KOPT-K1 (cell line): ENCODE data around the gene SELE.

Experiments used
- H3K27ac ChIP-seq: fragments of 200-600 bp; sonication (generic); 2 replicates; pipeline ENCODE4 v1.5.1; 2016; ENCODE audit warnings: antibody characterized with exemption, mild to moderate bottlenecking, low read depth, low read length; ENCODE audit not compliant: poor library complexity, severe bottlenecking
- H3K36me3 ChIP-seq: fragments of 200-600 bp; sonication (generic); 2 replicates; pipeline ENCODE4 v1.5.1; 2017; ENCODE audit warnings: antibody characterized with exemption, mild to moderate bottlenecking, low read length, moderate library complexity; ENCODE audit not compliant: insufficient read depth
- H3K9me3 ChIP-seq: fragments of 200-600 bp; sonication (generic); 2 replicates; pipeline ENCODE4 v1.5.1; 2017; ENCODE audit warnings: antibody characterized with exemption, low read length, mild to moderate bottlenecking; ENCODE audit not compliant: insufficient read depth, poor library complexity, severe bottlenecking

SELE gene, protein sequence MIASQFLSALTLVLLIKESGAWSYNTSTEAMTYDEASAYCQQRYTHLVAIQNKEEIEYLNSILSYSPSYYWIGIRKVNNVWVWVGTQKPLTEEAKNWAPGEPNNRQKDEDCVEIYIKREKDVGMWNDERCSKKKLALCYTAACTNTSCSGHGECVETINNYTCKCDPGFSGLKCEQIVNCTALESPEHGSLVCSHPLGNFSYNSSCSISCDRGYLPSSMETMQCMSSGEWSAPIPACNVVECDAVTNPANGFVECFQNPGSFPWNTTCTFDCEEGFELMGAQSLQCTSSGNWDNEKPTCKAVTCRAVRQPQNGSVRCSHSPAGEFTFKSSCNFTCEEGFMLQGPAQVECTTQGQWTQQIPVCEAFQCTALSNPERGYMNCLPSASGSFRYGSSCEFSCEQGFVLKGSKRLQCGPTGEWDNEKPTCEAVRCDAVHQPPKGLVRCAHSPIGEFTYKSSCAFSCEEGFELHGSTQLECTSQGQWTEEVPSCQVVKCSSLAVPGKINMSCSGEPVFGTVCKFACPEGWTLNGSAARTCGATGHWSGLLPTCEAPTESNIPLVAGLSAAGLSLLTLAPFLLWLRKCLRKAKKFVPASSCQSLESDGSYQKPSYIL

DNA sequence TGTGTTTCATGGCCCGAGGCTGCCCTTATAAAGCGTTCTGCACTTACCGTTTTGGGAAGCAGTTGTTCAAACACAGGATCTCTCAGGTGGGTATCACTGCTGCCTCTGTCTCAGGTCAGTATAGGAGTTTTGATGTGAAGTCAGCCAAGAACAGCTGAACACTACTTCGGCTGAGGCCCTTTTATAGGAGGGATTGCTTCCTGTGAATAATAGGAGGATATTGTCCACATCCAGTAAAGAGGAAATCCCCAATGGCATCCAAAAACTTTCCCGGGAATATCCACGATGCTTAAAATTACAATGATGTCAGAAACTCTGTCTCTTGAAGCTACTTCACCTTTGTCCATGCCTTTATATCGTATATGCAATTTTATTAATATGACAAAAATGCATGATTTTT is at the start of gene SELE:
SELE (minus strand) TSS at position 156 of the 400 bp plus-strand sequence. CDS start 467 bp downstream, outside the sequence.
- Histone ChIP-seq H3K9me3 (no peaks in the 10 kb centered on the region), H3K36me3 (no peaks in the 10 kb centered on the region), H3K27ac (no peak within 1 kb of the TSS)

DNA sequence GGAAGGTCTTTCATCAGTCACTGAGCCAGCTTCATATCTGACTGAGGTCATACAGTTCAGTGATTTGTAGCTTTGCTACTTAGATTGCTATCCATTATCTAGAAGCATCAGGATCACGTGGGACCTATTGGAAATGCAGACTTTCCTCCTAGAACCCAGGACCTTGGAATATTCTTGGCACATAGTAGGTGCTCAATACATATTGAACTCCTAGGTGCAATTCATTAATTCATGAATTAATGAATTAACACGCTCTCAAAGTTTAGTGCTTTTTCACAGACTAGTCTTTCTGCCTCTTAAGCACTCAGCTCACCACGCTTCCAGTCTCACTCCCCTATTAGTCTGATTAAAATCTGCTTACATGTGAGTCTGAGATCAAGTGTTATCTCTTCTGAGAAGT is 48.7 kb upstream of the SELE start:
- Histone ChIP-seq H3K27ac (no peak overlapping the region), H3K36me3 (no peaks in the 10 kb centered on the region), H3K9me3 (no peaks in the 10 kb centered on the region)

DNA sequence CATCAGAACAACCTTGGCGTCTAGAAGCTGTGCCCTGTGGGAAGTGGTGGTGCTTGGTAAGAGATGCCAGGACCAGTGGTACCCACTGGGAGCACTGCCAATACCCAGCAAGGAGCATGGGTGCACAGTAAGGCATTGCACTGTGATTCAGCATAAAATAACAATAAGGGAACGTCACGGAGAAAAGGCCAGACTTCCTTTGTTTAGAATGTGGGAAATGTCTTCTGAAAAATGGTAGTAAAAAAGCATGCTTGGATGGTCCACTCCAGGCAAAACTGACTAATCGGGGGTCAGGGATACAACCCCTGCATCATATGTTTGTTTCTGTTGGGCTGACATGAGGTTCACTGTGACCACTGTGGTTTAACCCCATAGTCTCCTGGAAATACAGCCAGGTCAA is 46.1 kb upstream of the SELE start:
- Histone ChIP-seq H3K36me3 (no peaks in the 10 kb centered on the region), H3K9me3 (no peaks in the 10 kb centered on the region), H3K27ac (no peak overlapping the region)

DNA sequence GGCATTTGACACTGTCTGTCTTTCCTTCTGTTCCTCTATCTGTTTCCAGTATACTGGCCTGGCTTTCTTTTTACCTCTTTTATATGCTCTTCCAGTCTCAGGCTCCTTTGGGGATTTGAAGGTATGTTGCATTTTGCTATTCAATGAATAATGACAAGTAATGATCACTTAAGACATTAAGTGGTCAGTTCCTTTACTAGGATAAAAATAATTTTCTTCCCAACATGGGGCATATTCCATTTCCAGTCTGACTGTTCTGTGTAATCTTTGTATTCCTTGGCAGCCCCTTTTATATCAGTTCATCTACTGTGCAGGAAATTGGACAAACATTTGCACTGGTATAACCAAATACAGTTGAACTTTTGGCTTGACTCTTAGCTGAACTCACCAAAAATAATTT is 45.3 kb upstream of the SELE start:
- H3K36me3 ChIP-seq: no peaks in the 10 kb centered on the region
- no peak overlapping the region for H3K27ac ChIP-seq
- no peaks in the 10 kb centered on the region for H3K9me3 ChIP-seq

DNA sequence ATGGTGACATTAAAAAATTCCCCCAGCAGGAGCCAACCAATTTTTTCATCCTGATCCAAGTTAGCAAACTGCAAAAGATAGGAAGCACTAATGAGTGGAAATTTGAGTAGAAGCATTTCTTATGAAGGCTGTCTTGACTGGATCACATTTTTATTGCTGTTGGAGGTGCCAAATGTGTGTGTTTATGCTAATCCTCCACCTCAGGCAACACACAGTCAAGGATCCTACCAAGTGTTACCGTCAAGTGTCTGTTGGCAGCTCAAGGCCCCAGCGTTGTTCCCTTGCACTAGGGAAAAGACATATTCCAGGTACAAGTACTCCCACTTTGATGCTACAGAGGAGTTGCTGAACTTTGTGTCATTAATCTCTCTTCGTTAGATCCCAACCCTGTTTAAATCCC is 42.6 kb upstream of the SELE start:
- no peaks in the 10 kb centered on the region for H3K9me3 ChIP-seq
- no peaks in the 10 kb centered on the region for H3K36me3 ChIP-seq
- H3K27ac ChIP-seq: no peak overlapping the region

DNA sequence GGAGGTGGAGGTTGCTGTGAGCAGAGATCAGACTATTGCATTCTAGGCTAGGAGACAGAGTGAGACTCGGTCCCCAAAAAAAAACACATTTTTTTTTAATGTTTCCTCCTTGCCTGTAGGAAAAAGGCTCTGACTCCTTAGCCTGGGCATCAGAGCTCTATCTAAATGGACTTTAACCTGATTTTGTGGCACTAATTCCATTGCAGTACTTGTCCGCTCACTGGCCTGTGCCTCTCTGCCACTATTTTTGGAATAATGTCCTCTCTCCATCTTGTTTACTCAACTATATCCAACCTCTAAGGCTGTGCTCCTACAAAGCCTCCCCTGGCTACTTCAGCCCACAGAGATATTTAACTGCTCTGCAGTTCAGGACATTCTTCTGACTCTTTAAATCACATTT is 34.3 kb upstream of the SELE start:
- Histone ChIP-seq H3K36me3 (no peaks in the 10 kb centered on the region), H3K27ac (no peak overlapping the region), H3K9me3 (no peaks in the 10 kb centered on the region)

DNA sequence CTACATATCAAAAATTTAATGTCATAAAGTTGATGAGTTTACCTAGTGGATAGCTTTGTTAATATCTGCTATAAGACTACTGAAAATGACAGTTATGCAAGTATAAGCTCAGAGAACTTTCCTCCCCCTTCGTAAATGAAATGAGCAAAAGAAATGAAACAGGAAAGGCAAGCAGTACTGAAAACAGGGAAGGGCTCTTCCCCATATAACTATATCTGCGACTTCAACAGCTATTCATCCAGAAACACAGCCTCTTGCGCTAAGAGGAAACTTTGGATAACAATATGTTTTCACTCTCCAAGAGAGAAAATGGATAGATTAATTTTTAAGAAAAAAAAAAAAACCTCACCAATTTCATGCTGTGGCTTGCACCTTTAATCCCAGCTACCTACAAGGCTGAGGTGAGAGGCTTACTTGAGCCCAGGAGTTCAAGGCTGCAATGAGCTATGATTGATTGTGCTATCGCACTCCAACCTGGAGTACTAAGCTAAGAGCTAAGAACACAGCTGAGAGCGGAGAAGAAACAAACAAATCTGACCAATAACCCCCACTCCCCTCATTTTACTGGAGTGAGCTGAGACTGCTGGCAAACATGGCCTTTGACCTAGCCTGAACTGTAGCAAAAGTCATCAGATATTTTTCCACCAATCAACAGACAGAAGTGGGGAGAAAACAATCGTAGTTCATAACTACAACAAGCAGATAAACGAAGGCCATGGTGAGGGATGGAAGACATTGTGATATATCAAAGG is 31.9 kb upstream of the SELE start:
- Histone ChIP-seq H3K36me3 (no peaks in the 10 kb centered on the region), H3K9me3 (no peaks in the 10 kb centered on the region), H3K27ac (no peak overlapping the region)

DNA sequence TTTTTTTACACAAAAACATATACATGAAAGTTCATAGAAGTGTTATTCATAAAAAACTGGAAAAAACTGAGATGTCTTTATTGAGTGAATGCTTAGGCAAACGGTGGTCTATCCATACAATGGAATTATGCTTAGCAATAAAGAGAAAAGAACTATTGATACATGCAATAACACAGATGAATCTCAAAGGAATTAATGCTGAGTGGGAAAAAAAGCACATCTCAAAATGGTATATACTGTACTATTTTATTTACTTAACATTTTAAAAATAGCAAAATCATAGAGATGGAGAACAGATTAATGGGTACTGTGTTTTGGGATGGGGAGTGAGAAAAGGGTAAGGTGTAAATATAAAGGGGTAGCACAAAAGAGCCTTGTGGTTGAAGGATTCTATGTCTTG is 31.0 kb upstream of the SELE start:
- H3K36me3 ChIP-seq: no peaks in the 10 kb centered on the region
- no peak overlapping the region for H3K27ac ChIP-seq
- H3K9me3 ChIP-seq: no peaks in the 10 kb centered on the region

DNA sequence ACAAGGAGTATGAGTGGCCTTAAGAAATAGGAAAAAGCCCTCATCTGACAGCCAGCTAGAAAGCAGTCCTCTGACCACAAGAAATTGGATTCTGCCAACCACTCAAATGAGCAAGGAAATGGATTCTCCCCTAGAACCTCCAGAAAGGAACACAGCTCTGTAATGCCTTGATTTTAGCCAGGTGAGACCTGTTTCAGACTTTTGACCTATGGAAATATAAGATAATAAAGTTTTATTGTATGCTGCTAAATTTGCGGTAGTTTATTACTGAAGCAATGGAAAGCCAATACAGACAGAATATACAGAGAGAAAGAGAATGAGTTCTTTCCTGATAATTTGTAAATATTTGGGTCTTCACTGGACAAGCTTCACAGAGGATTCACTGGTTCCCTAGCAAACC is 28.8 kb upstream of the SELE start:
- no peaks in the 10 kb centered on the region for H3K36me3 ChIP-seq

DNA sequence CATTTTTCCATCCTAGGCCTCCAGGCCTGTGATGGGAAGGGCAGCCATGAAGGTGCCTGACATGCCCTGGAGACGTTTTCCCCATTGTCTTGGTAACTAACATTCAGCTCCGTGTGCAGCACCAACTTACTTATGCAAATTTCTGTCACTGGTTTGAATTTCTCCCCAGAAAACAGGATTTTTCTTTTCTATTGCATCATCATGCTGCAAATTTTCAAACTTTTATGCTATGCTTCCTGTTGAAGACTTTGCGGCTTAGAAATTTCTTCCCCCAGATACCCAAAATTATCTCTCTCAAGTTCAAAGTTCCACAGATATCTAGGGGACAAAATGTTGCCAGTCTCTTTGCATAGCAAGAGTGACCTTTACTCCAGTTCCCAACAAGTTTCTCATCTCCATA is 25.2 kb upstream of the SELE start:
- Histone ChIP-seq H3K36me3 (no peaks in the 10 kb centered on the region), H3K27ac (no peak overlapping the region), H3K9me3 (peaks cover 9% of the 10 kb centered on the region)

More for the DNA sequence above, 28.8 kb upstream of the SELE start:
- Histone ChIP-seq H3K9me3 (peaks cover 9% of the 10 kb centered on the region), H3K27ac (no peak overlapping the region)

DNA sequence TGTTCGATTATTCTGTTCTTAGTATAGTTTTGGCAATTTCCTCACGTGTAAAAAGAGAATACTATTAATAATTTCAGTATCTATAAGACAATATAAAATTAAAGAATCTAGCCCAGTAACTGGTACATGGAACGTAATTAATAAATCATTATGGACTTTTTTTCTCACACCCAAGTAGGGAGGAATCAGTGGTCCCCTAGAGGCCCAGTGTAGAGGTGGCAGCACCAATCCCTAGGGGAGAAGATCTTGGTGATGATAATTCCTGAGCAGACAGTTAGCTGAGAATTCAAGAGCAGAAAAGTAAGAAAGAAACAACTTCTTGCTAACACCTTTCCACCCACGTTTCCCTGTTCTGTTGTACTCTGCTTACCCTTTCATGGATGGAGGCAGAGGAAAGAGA is 19.7 kb upstream of the SELE start:
- H3K9me3 ChIP-seq: peaks cover 2% of the 10 kb centered on the region
- no peaks in the 10 kb centered on the region for H3K36me3 ChIP-seq
- H3K27ac ChIP-seq: no peak overlapping the region

DNA sequence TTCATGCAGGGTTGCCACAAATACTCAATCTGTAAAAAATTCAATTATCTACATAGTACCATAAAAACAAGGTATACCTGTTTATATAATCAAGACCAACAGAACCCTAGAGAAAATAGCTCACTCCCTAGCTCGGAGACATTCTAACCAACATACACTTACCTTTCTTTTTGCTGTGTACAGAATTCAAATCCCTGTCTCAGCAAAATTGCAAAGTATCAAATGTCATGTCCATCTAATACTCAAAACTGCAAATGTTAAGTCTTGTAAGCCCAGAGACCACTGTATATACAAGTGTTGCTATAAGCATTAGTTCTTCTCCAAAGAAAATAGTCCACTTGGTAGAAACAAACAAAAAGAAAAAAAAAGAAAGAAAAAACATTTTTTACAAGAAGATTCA is 16.2 kb upstream of the SELE start:
- no peaks in the 10 kb centered on the region for H3K9me3 ChIP-seq

DNA sequence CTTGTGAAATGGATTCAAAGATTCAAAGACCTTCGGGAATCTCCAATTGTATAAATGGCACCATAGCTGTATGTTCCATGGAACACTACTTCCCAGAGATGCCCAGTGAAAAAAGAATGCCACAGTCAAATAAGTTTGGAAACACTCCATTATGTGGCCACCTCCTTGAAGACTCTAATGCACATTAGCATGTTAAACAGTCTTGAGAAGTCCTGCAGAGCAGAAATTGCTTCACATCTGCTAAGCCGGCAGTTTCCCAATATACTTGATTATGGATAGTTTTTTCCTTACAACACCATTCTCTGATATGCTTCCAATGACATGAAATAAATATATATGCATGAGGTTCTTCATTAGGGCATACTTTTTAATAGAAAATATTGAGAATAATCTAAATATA is 12.7 kb upstream of the SELE start:
- Histone ChIP-seq H3K36me3 (no peaks in the 10 kb centered on the region), H3K27ac (no peak overlapping the region), H3K9me3 (no peaks in the 10 kb centered on the region)

More for the DNA sequence above, 16.2 kb upstream of the SELE start:
- Histone ChIP-seq H3K36me3 (no peaks in the 10 kb centered on the region), H3K27ac (no peak overlapping the region)

DNA sequence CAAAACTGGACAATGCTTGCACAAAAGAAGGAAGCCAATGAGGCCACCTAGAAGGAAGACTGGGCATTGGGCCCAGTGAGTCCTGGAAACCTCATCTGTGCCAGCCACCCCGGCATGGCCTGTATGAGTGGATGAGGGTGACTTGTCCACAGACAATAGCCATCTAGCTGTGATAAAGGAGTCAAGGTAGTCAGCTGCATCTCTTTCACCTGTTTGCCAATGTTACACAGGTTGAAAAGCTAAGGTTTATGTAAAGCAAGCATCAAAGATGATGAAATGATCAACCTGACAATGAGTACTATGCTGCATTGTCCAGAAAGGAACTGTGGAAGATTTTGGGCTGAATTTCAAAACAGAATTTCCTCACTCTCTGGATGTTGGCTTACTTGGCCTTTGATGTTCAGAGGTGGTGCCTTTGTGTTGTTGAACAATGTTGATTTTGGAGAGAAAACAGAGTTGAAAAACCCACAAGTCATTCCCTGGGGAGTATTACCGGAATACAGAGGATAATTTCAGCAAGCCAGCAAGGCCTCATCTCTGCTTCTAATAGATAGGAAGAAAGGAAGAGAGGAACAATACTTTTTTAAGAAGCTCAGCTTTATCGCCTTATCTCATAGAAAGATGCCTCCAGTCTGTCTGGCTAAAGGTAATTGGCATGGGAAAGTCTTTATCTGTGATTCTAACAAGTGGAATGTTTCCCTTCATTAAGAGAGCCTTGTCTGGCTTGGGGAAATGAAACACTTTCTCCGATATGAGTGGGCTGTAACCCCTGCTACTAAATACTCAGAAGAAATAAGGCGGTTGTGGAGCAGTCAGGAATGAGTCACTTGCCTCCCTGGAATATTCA is 11.4 kb upstream of the SELE start:
- H3K36me3 ChIP-seq: no peaks in the 10 kb centered on the region
- no peaks in the 10 kb centered on the region for H3K9me3 ChIP-seq
- no peak overlapping the region for H3K27ac ChIP-seq
